IPS-18c (cell line): ENCODE results near the gene NDUFAB1.

ENCODE experiments used
- H3K4me3 ChIP-seq: 2 replicates; pipeline ENCODE4 v1.7.0; 2013; ENCODE audit warnings: low read depth, mild to moderate bottlenecking, low read length, moderate library complexity; ENCODE audit not compliant: insufficient read depth
- H3K9me3 ChIP-seq: one replicate; pipeline ENCODE4 v1.6.1; 2013; ENCODE audit warnings: mild to moderate bottlenecking, low read length, moderate library complexity; ENCODE audit not compliant: control insufficient read depth, insufficient read depth

NDUFAB1 gene

DNA sequence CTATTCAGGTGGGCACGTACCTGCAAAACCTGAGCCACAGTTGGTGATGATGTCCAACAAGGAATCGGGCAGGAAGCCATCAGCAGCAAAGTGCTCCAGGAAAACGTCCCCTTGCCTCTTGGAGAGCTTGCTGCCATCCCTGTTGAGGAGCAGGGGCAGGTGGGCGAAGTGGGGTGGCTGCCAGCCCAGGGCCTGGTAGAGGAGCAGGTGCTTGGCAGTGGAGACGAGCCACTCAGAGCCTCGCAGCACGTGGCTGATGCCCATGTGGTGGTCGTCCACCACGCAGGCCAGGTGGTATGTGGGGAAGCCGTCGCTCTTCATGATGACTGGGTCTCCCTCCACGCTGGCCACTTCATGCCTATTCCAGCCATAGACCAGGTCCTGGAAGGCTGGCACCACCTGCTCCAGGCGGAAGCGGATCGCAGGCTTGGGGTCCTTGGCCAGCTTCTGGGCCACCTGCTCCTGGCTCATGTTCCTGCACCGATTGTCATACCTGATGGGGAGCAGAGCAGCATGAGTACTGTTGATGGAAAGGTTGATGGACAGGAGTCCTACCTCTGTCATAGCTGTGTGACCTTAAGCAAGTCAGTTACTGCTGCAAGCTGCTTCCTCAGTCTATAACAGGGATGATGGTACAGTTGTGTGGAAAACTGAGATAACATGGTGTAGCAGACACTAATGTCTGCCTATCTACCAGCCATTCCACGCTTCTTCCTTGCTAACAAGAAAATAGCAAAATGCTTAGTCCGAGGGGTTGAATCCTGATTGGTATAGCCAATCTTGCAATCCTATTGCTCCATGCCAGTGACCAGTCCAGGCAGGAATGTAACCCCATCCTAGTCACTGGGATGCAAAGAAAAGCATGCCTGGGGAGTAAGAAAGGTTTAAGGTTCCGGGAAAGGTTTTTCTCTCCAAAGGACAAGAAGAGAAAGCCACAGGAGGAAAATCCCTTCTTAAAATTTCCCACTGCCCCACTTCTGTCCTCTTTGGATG is 61.0 kb downstream of the NDUFAB1 start:
- Histone ChIP-seq H3K4me3 (no peak overlapping the region), H3K9me3 (no peaks in the 10 kb centered on the region)

DNA sequence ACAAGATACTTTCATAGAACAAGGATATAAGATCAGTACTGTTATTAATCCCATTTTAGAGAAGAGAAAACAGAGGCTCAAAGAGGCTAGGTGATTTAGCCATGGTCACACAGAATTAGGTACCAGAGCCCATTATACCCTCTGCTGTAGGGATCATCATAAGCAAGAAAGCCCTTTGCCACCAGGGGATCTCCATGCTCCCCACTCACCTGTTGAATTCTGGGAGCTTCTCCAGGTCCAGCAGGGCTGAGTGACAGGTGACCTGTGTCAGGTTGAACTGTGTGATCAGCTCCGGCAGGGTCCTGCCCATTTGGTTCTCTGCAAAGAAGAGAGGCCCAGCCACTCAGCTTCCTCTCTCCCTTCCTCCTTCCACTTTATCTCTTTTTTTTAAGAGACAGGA is 63.7 kb downstream of the NDUFAB1 start:
- no peaks in the 10 kb centered on the region for H3K9me3 ChIP-seq
- no peak overlapping the region for H3K4me3 ChIP-seq
